GM10847 (cell line): ENCODE measurements around the gene JMJD4.

ENCODE experiments used
- POLR2A ChIP-seq: IDR thresholded peaks from 2 replicates; pipeline ENCODE4 v1.6.1; 2011; ENCODE audit not compliant: insufficient read length; ENCODE audit errors: extremely low read depth

JMJD4 gene

DNA sequence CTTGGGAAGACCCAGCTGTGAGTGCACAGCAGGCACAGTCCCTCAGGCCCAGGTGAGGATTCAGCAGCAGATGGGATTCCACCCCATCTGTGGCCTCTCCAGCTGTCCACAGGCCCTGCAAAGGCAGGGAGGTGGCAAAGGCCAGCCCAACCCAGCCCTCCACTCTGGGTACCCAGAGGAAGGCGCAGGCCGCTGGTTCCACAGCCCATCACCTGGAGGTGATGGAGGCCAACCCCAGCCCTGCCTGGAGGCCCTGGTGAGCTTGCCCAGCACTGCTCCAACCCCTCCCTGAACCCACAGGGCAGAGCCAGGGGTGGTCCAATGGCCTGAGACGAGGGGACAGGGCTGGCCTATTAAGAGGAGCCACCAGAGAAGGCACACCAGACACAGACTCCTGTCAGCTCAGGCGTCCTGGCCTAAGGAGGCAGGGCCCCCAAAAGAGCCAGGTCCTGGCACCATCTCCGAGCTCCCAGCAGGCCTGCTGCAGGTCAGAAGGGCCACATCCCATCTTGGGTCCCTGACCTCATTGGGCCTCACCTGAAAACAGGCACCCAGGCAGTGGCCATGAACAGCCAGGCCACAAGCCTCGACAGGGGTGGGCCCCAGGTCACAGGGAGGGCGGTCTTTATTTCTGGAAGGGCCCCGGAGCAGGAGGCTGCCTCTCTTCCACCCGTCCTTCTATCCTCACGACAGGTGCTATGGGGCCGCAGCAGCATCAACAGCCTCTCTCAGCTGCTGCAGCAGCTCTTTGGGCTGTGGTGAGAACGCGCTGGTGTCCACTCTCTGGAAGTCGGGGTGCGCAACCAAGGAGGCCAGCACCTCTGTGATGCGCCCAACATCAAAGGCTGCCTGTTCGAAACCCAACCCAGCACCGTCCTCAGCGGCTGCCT, 3.2 kb downstream of the JMJD4 start:
- TF ChIP-seq POLR2A = no peak

DNA sequence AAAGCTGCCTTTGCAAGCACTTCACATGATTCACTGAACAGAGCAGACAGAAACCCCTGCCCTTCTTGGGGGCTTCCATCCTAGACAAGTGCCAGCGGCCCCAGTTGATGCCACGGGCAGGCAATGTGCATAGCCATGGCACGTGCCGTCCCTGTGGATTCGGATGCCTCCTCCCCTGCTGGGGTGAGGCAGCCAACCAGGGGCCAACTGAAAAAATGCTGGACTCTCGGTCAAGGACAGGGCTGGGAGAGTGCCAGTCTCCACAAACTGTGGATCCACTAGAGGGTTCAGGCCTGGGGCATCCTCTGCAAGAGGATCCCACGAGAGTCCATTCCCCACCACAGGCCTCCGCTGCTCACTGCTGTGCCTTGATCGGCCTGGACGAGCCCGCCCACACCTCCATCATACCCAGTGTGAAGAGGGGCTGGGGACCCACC, 3.8 kb downstream of the JMJD4 start:
- TF ChIP-seq POLR2A = no peak

DNA sequence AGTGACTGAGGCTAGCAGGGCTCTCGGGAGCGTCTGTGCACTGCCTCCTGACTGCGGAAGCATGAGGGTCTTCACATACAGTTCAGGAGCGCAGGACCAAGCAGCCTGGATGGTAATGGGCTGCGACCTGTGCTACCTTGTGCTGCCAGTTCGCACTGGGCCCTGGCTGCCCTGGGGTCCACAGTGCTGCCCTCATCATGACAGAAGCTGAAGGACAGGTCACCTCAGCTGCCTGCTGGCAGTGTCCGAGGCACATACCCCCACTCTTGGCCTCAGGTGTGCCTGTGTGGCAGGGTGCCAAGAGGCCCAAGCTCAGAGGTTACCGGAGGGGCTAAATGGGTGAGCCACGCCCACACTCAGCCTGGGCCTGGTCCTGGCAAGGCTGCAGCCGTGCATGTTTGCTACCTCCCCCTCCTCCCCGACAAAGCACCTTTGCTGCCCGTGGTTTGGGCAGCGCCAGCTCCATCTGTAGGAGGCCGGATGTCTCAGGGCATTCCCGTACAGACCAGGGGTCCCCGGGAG, 4.4 kb downstream of the JMJD4 start:
- TF ChIP-seq POLR2A = no peak

DNA sequence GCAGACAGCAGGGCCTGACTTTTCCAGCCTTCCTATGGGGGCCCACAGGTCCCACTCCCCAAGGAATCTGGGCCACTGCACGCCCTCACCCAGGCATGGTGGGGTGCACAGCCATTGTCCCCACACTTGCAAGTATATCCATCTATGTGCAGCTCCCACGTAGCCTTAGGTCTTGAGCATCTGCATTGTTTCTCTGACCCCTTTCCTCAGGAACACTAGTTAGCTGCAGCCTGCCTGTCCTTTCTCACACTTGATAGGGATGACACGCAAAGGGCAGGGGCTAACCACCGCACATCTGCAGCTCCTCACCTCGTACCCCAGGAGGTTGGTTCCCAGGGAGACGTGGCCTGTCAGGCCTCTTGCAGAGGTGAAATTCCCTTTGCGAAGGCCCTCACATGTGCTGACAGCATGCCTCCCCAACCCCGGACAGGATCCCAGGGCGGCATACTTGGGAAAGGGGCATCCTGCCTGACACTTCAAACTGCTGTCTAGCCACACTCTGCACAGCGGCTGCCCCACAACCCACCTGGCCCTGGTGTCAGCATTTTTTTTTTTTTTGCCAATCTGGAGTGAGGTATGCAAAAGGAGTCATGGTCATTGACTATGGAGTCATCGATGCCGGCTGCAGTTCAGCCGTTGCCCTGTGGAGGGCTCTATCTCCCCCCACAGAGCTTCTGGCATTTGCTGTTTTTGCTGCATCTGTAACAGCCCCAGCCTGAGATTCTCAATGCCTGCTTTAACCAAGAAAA, 5.0 kb downstream of the JMJD4 start:
- no peak for TF ChIP-seq POLR2A

DNA sequence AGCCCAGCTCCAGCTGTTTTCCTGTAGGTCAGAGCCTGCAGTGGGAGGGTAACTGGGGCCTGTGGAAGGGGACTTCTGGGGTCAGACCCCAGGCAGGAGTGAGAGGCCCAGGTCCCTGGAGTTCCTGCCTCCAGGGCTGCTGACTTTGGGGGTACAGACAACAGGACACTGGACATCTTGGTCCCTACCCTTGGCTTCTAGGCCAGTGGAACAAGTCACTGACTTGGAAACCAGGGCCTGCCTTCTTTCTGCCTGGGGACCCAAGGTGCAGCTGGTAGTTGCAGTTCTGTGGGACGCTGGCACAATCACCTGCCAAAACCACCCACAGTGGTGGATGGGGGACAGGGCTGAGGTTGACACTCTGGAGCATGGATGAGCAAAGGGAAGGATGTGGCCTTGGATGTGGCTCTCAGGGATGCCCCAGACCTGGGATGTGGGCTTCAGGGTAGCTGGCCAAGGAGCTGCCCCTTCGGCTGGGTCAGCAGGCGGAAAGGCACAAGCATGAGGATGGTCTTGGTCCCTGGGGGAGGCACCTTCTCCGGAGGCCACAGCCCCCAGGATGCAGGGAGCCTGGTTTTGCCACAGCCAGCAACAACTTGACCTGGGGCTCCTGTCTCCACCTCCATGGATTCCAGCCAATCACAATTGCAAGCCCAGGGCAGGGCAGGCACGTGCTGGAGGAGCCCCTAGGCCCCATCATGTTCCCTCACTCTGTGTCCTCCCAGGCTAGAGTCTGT, 5.8 kb downstream of the JMJD4 start:
- no peak for TF ChIP-seq POLR2A

DNA sequence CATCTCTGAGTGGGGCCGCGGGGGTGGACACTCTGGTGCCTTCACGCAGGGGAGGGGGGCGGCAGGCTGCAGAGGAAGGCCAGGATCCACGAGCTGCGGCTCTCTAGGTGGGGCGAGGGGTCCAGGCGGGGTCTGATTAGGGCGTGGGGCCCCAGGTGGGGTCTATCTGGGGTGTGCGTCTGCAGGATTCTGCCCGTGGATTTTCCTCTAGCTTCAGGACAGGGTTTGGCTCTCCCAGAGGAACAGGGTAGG, 6.3 kb downstream of the JMJD4 start:
- peak; percentile 10 for TF ChIP-seq POLR2A

DNA sequence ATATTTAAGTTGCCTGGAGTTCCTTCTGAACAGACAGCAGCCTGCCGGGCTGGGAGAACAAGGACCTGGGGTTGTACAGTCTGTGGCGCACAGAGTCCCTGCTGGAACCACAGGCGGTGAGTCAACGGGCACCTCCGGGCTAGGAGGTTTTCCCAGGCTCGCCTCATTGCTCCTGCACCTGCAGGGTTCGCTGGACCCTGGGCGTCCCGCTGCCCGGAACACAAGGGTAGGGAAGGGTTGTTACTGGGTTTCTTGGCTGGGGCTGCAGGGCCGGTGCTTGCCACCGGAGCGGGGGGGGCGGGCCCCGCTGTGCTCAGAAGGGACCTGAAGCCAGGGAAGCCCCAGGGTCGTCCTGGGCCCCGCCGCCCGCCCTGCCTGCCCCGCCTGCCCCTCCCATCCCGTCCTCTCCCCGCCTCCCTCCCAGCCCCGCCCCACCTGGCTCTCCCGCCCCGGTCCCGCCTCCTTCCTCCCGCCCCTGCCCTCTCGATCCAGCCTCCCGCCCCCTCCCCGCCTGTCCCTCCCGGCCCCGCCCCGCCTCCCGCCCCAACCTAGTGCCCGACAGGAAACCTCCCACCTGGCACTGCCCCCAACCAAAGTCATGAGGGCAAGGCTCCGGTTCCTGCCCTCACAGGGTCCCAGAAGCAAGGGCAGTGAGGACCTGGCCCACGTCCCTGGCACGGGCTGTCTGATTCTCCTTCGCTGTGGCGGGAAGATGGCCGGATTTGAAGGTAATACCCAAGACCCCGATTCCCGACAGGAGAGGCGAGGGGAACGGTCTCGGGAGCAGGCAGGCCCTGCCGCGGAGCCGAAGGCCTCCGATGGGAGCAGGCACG, 6.8 kb downstream of the JMJD4 start:
- peak; percentile 39 for TF ChIP-seq POLR2A

DNA sequence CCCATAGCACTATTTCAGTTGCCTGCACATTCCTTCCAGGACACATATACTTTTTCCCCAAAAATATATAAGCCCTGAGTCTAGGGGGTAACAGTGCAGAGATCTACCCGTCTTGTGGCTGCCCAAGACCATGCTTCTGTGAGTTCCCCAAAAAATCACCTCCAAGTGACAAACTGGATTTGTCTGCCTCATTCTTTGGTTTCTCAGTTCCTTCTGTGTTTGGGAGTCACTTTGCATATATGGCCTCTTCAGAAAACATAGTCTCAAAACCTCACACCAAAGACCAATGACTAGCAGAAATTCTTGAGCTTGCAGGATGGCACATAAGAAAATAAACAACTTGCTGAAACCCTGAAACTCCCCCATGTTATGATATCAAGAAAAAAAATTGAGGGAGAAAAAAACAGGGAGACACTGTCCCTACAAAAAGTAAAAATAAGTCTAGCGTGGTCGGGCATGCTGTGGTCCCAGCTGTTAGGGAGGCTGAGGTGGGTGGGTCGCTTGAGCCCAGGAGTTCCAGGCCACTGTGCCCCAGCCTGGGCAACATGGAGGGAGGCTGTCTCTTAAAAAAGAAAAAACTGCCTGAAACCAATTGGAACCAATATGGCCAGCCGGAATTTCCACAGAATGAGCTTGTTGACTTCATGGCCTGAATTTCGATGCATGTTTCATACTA, 8.0 kb downstream of the JMJD4 start:
- TF ChIP-seq POLR2A = no peak

DNA sequence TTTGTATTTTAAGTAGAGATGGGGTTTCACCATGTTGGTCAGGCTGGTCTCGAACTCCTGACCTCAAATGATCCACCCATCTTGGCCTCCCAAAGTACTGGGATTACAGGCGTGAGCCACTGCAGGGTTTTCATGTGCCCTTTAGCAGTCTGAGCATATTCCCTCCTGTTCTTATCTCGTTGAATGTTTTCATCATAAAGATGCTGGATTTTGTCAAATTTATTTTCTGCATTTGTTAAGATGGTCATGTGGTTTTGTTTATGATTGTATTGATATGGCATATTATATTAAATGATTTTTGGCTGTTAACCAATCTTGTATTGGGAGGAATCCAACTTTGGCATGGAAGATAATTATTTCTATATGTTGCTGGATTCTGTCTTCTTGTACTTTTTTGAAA, 8.8 kb downstream of the JMJD4 start:
- no peak for TF ChIP-seq POLR2A

DNA sequence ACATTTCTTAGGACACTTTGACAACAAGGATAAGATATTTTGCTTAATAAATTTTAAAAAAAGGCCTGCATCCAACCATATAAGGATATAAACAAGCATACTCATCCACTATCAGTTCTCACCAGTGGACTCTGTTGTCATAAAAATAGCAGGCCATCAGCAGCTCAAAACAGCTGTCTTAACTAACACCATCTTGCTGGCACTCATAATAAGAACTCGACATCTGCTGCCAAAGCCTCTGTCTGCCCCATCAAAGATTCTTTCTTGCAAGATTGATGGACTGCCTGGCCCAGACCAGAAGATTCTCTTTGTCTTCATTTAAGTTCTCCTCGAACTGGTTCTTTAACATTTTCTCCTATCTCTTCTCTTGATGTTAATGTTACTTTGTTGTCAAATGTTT, 10.1 kb downstream of the JMJD4 start:
- TF ChIP-seq POLR2A = no peak

DNA sequence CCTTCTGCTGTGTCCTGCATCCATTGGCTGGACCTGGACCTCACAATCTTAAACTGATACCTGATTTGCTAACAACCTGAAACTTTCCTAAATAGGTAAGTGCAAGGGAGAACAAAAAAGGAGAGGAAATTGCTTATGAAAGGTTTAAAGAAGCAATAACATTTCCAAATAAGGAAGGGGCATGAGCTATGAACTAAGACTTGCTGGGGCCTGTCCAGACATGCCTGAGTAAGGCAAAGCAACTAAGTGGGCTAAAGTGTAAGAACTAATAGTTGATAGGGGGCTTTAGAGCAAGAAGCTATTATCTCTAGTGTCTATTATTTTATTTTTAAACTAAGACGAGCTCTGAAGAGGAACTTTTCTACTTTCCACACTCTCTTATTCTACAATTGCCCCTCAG, 11.6 kb downstream of the JMJD4 start:
- TF ChIP-seq POLR2A = no peak

DNA sequence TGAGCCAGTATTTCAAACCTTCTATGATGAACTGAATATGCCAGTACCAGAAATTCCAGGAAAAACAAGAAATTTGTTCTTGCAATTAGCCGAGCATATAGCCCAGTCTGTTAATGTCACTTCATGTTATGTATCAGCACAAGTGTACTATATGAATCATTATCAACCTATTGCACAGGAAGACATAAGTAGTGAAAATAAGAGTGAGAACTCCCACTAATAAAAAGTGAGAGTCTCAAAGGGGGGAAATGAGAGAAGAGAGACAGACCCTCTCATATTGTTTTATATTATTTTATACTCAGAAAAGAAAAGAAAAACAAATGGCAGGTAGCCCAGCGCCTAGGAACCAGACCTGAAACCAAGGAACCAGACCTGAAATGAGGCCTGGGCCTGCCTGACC, 16.2 kb downstream of the JMJD4 start:
- TF ChIP-seq POLR2A = no peak

DNA sequence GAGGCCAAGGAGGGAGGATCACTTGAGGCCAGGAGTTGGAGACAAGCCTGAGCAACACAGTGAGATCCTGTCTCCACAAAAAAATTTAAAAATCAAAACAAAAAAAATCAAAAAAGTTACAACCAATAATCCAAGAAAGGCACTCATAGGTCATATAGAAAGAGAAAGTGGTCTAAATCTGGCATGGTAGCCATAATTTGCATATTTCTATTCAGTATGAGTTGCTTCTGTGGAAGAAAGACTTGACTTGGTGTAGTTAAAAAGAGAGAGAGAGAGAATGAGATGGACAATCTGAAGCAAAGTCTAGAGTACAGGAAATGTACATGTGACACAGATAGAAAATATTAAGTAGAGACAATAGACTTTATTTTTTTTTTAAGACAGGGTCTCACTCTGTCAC, 22.5 kb downstream of the JMJD4 start:
- no peak for TF ChIP-seq POLR2A

DNA sequence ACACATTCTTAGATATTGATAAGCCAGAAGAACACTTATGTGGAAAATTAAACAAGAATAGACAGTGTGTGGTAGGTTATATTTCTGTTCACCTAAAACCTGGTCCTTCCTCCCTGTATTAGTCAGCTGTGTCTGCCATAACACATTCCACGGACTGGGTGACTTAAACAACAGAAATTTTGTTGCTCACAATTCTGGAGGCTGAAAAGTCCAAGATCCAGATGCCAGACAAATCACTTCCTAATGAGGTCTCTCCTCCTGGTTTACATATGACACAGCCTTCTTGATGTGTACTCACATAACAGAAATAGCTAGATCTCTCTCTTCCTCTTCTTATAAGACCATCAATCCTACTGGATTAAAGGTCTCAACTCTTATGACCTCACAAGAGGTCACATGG, 25.7 kb downstream of the JMJD4 start:
- no peak for TF ChIP-seq POLR2A
